Measurements from ENCODE around the gene FBXO15.

The FBXO15 gene

GRCh38 chr18:74154716-74155115, 7.1 kb upstream of the FBXO15 start:
- DNase-seq (ENCODE audit: low spot score) = no peak

DNA sequence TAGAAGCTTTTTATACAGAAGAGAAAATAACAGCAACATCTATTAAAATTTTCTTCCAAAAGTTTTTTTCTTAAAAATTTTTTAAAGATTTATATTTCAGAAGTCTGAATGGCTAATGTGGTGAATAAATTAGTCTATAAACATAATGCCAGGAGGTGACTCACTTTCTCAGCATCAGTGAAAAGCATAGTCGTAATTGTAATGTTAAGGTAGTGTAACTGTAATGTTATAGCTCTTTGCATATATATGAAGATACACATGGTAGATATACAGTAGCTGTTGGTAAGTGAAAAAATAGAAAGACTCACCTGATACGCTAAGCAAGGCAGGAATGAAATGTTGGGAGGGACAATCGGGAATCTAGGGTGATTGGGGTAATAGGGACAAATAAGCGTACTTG, 6.2 kb upstream of the FBXO15 start:
- no peak for DNase-seq (ENCODE audit: low spot score)

- DNase-seq (ENCODE audit: low spot score) = no peak
Observed at GRCh38 chr18:74153377-74153776, 5.7 kb upstream of the FBXO15 start.

DNA sequence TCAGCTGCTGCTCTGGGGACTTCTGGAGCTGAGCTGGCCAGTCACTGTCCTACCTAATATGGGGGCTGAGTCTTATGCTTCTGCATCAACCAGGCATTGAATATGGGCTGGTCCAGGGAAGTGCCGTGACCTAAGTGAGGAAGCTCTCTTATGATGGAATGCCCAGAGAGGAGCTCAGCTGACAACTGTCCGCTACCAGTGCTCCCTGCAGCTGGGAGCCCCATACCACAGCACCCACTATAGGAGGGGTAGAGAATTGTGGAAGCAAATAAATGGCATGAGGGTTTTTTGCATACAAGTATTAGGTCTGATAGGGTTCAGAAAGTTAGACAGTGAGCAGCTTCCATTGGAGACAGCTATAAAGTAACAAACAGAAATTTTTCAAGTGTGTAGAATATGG, 5.2 kb upstream of the FBXO15 start:
- no peak for DNase-seq (ENCODE audit: low spot score)

DNA sequence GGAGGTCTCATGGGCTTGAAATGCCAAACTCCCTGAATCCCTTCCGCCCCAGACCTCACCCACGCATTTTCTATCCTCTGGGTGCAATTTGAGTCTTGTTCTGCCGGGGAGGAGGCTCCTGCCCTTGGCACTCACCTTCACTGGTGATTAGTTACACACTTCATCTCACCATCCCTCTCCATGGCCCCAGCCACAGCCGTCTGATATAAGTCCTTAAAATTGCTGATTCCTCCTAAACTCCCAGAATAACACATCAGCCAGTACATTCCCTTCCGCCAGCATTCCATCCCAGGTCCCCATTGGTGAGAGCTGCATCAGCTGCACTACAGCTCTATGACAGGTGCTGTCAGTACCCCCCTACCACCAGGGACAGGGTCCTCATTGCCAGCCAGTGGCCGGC, 4.6 kb upstream of the FBXO15 start:
- DNase-seq (ENCODE audit: low spot score) = no peak

GRCh38 chr18:74149878-74150277, 2.2 kb upstream of the FBXO15 start:
- no peak for DNase-seq (ENCODE audit: low spot score)

DNA sequence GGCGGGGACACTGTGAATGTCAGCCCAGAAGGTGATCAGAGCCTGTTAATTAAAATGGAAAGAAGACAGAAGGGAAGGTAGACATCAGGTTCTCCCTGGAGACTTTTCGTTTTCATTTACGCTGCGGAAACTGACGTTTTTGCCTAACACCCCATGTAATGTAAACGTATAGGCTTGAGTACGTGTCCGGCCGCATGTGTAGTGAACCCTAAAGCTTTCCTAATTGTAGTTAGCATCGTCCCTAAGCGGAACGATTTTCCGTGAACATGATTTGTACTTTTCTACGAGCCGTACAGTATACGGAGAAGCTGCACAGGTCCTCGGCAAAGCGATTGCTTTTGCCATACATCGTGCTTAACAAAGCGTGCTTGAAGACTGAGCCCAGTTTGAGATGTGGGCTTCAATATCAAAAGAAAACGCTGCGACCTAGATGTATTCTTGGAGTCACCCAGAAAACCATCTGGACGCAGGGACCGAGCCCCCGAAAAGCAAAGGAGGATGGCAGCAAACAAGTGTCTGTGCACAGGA, 973 bp upstream of the FBXO15 start:
- no peak for DNase-seq (ENCODE audit: low spot score)

DNA sequence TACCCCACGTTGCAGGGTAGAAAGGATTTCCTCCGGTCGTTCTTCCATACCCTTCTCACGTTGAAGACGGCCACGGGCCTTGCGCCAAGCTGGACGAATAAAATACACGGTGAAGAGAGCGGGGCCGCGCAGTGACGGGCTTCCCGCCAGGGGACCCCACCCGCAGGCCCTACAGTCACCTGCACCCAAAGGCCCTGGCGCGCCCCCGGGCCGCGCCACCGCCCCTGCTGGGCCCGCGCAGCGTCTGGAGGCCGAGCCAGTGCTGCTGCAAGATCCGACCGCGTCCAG, 199 bp downstream of the FBXO15 start:
- no peak for DNase-seq (ENCODE audit: low spot score)

DNA sequence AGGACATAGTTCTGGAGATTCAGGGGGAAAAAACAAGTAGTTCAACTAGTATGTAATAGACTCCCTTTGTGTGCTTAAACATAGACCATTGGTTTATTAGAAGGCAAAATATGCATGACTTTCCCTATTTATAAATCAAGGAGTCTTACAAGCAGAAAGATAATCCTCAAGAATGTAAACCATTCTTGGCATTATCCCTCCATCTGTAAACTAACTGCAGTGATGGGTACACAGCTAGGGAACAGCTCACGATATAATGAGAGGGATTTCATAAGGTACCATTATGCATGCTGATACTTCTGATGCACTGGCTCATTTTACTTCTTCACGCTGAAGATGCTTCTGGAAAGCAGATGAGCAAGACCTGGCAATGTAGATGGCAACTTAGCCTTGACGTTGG, 878 bp downstream of the FBXO15 start:
- DNase-seq (ENCODE audit: low spot score) = no peak

DNA sequence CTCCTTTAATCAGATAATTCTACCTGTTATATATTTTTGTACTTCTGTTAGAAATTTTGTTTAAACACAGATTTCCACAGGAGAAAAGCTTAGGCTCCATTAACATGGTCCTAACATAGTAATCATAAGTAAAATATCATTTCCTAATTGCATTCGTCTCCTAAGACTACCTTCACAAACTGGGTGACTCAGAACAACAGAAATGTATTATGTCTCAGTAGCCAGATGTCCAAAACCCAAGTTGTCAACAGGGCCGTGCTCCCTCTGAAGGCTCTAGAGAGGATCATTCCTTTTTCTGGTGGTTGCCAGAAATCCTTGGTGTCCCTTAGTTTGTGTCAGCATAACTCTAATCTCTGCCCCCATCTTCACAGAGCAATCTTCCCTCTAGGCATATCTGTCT, 5.4 kb downstream of the FBXO15 start:
- DNase-seq (ENCODE audit: low spot score) = no peak

GRCh38 chr18:74141667-74142066, 6.0 kb downstream of the FBXO15 start:
- no peak for DNase-seq (ENCODE audit: low spot score)

GRCh38 chr18:74140582-74140981, 7.1 kb downstream of the FBXO15 start:
- no peak for DNase-seq (ENCODE audit: low spot score)

- no peak for DNase-seq (ENCODE audit: low spot score)
Observed at GRCh38 chr18:74139888-74140287, 7.7 kb downstream of the FBXO15 start.

GRCh38 chr18:74139411-74139810, 8.2 kb downstream of the FBXO15 start:
- no peak for DNase-seq (ENCODE audit: low spot score)

- DNase-seq (ENCODE audit: low spot score) = no peak
Observed at GRCh38 chr18:74137920-74138538, 9.6 kb downstream of the FBXO15 start.

GRCh38 chr18:74132201-74132600, 15.4 kb downstream of the FBXO15 start:
- no peak for DNase-seq (ENCODE audit: low spot score)

GRCh38 chr18:74131124-74131523, 16.5 kb downstream of the FBXO15 start:
- DNase-seq (ENCODE audit: low spot score) = no peak

GRCh38 chr18:74128159-74128558, 19.5 kb downstream of the FBXO15 start:
- no peak for DNase-seq (ENCODE audit: low spot score)

DNA sequence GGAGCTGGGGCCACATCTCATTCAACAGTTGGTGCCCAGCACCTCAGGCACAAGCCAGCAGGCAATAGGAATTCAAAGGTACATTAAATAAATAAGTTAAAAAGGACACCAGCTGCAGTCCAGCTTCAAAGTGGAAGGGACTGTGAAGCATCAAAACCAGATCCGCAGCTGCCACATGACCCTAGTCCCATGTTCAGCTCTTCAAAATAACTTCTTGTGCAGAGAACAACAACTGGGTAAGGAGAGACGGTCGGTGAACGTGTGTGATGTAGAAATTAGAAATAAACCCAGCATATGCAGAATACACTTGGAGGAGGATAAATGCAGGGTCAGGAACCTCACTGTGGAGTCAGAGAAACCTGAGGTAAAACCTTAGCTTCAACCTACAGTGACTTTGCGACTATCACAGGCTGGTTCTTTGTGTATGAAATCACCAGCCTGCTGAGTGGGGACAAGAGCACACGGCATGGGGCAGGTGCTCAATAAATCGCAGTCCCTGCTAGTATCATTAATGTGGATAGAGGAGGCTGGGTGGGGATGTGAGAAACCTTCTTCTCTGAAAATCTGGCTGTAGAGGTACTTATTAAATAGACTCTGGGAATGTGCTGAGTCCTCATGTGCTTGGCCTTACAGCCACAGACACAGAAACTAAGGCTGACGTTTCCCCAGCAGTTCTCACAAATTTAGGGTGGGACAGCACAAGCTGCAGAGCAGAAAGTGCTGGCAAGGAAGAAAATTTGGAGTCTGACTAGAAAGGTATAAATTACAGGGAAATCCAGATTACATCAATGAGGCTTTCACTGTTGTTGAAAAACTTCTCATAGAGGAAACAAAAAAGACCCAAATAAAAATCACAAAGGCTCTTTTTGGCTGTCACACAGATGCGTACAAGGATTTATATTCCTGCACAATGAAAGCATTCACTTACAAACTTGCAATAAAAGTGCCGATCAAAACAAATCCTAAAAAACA, 20.7 kb downstream of the FBXO15 start:
- DNase-seq (ENCODE audit: low spot score) = no peak

DNA sequence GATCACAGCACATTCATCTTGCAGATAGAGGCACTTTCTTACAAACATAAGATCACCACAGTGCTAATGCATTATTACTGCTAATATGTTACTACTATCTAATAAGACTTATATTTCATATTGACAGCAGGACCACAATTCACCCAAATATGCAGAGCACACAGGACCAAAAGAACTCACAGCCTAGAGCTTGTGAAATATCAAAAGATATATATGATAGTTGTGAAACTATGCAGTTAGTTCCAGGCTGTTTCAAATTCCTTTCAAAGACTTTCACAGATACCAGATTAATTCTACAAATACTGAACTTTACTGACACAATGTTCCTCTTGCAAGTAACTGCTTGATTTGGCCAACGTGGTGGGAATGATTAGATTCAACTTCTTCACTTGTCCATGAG, 23.0 kb downstream of the FBXO15 start:
- no peak for DNase-seq (ENCODE audit: low spot score)

DNA sequence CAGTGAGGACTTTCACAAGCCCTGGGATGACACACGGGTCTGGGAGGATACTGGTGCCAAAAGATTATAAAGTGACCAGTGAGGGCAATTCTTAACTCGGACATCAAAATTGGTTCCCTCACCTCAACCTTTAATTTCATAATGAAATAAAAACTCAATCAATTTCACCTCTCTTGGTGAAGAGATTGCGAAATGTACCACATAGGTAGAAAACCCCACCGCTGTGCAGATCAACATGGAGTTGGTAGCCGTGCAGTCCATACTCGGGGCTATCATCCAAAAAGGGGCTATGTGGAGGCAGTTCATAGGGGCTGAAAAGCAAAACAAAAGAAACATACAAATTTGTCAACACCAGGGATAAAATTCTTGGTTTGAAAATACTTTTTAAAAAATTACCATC, 24.4 kb downstream of the FBXO15 start:
- no peak for DNase-seq (ENCODE audit: low spot score)

GRCh38 chr18:74116633-74117554, 30.7 kb downstream of the FBXO15 start:
- DNase-seq (ENCODE audit: low spot score) = no peak

All from SK-N-DZ (cell line).